Measurements from ENCODE around the gene SNX33.
"Not testable (repeated sequence)": the region's sequence is repeated elsewhere in the genome, so short reads cannot be mapped to it uniquely, and the experiment has no call there.

The SNX33 gene

GRCh38 chr15:75699961-75700874 is 52.5 kb downstream of the SNX33 start:
- H3K9me3 ChIP-seq (ENCODE audit: control insufficient read depth in 5 of 5, low read length in 5 of 5); H3K36me3 ChIP-seq (ENCODE audit: control insufficient read depth in 5 of 5, insufficient read depth in 5 of 5, low read length in 5 of 5); H3K4me3 ChIP-seq (ENCODE audit: low read depth in 1 of 5, low read length in 5 of 5): not testable (repeated sequence)
- Histone ChIP-seq H3K27ac (ENCODE audit: low read depth, low read length) (peak overlapping the region; percentile 50), H3K9ac (ENCODE audit: low read length in 5 of 5) (peak overlapping the region in 1 of 5 donors; percentile 19), H3K4me1 (ENCODE audit: control insufficient read depth in 5 of 5, insufficient read depth in 5 of 5, low read length in 5 of 5) (peaks cover 4 to 68% (median 46%) of the 10 kb centered on the region in 5 donors), H3K27me3 (ENCODE audit: control insufficient read depth in 5 of 5, insufficient read depth in 4 of 5, low read length in 5 of 5) (peaks cover 0 to 10% (median 1%) of the 10 kb centered on the region in 5 donors)

DNA sequence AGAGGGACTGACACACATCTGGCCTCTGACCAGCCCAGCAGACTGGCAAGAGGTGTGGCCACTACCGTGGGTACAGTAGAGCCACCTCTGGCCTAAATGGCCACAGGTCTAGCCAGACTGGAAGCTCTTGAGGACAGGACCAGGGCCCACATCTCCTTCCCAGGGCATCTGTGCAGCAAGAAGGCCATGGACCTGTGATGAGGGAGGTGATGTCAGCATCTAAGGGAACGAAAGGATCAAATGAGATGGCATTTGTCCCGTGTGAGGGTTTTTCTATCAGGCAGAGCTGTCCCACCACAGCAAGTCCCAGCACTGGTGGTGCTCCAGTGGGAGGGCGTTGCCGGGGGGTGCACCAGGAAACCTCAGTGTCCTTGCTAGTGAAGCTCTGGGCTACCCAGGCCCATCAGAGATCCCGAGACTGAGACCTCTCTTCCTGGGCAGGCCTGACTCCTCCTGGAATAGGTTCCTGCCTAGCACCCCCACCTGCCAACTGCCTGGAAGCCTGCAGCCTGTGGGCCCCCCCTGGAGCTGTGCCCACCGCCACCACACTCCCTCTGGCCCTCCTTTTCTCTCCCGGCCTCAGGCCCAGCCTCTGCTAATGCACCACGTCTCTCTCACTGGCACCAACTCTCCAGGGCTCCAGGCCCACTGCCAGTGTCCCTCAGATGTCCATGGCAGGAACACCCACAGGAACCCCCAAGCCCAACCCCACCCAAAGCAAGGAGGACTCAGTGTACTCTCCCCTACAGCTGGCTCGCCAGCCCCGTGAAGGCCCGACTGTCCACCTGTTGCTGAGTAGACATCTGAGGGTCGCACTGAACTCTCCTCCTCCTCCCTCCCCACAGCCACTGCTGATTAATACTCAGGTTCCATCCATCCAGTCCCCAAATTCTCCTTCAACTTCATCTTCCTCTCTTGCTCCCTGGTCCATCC is 53.6 kb downstream of the SNX33 start:
- not testable (repeated sequence) for H3K27me3 ChIP-seq (ENCODE audit: control insufficient read depth in 5 of 5, insufficient read depth in 4 of 5, low read length in 5 of 5); H3K9ac ChIP-seq (ENCODE audit: low read length in 5 of 5); H3K4me3 ChIP-seq (ENCODE audit: low read depth in 1 of 5, low read length in 5 of 5); H3K9me3 ChIP-seq (ENCODE audit: control insufficient read depth in 5 of 5, low read length in 5 of 5); H3K36me3 ChIP-seq (ENCODE audit: control insufficient read depth in 5 of 5, insufficient read depth in 5 of 5, low read length in 5 of 5)
- peaks cover 11 to 74% (median 48%) of the 10 kb centered on the region in 5 donors for H3K4me1 ChIP-seq (ENCODE audit: control insufficient read depth in 5 of 5, insufficient read depth in 5 of 5, low read length in 5 of 5)
- H3K27ac ChIP-seq (ENCODE audit: low read depth, low read length): peak overlapping the region; percentile 50

DNA sequence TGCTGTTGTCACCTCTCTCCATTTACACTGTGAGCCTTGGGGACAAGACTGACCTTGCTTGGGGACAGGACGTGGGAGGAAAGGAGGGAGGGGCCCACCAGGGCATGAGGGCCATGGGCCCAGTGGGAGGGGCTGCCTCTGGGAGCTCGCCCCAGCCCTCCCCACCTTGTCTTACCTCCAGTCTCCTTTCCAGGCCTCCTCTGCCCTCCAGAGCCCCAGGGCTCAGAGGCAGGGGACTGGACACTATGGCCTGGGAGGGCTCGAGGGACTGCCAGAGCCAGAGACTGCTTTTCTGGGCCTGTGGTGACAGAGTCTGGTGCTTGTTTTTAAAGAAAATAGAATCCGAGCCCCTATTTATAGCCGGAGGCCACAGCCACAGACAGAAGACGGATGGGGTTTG is 54.7 kb downstream of the SNX33 start:
- Histone ChIP-seq H3K4me1 (ENCODE audit: control insufficient read depth in 5 of 5, insufficient read depth in 5 of 5, low read length in 5 of 5) (peaks cover 11 to 82% (median 56%) of the 10 kb centered on the region in 5 donors), H3K4me3 (ENCODE audit: low read depth in 1 of 5, low read length in 5 of 5) (no peak overlapping the region), H3K27ac (ENCODE audit: low read depth, low read length) (peak overlapping the region; percentile 46), H3K9ac (ENCODE audit: low read length in 5 of 5) (peak overlapping the region in 1 of 5 donors; percentile 25), H3K27me3 (ENCODE audit: control insufficient read depth in 5 of 5, insufficient read depth in 4 of 5, low read length in 5 of 5) (peaks cover 0 to under 1% (median 0%) of the 10 kb centered on the region in 5 donors), H3K36me3 (ENCODE audit: control insufficient read depth in 5 of 5, insufficient read depth in 5 of 5, low read length in 5 of 5) (no peaks in the 10 kb centered on the region), H3K9me3 (ENCODE audit: control insufficient read depth in 5 of 5, low read length in 5 of 5) (no peaks in the 10 kb centered on the region)

GRCh38 chr15:75703440-75704262 is 55.9 kb downstream of the SNX33 start:
- not testable (repeated sequence) for H3K27me3 ChIP-seq (ENCODE audit: control insufficient read depth in 5 of 5, insufficient read depth in 4 of 5, low read length in 5 of 5); H3K9me3 ChIP-seq (ENCODE audit: control insufficient read depth in 5 of 5, low read length in 5 of 5); H3K4me3 ChIP-seq (ENCODE audit: low read depth in 1 of 5, low read length in 5 of 5); H3K36me3 ChIP-seq (ENCODE audit: control insufficient read depth in 5 of 5, insufficient read depth in 5 of 5, low read length in 5 of 5)
- Histone ChIP-seq H3K9ac (ENCODE audit: low read length in 5 of 5) (peak overlapping the region in 2 of 5 donors; percentile 21 to 72), H3K4me1 (ENCODE audit: control insufficient read depth in 5 of 5, insufficient read depth in 5 of 5, low read length in 5 of 5) (peaks cover 11 to 77% (median 56%) of the 10 kb centered on the region in 5 donors), H3K27ac (ENCODE audit: low read depth, low read length) (peak overlapping the region; percentile 74)

DNA sequence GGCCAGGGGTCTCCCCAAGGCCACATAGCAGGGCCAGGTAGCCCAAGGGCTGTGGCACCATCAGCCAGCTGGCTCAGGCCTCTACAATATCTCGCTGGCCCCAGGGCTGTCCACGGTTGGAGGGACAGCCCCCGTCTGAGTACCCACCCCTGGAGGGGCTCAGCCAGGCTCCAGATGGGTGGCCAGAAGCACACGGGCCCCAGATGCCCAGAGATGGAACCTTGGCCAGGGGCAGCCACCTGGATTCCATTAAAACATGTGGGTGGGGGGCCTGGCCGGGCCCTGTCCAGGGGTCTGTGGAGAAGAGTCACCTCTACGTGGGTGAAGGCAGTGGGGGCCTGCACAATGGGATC is 56.5 kb downstream of the SNX33 start:
- Histone ChIP-seq H3K27me3 (ENCODE audit: control insufficient read depth in 5 of 5, insufficient read depth in 4 of 5, low read length in 5 of 5) (no peaks in the 10 kb centered on the region), H3K27ac (ENCODE audit: low read depth, low read length) (peak overlapping the region; percentile 74), H3K36me3 (ENCODE audit: control insufficient read depth in 5 of 5, insufficient read depth in 5 of 5, low read length in 5 of 5) (peaks cover 0 to 3% (median 0%) of the 10 kb centered on the region in 5 donors), H3K4me3 (ENCODE audit: low read depth in 1 of 5, low read length in 5 of 5) (no peak overlapping the region), H3K9ac (ENCODE audit: low read length in 5 of 5) (peak overlapping the region in 3 of 5 donors; percentile 21 to 72 (median 41)), H3K9me3 (ENCODE audit: control insufficient read depth in 5 of 5, low read length in 5 of 5) (no peaks in the 10 kb centered on the region), H3K4me1 (ENCODE audit: control insufficient read depth in 5 of 5, insufficient read depth in 5 of 5, low read length in 5 of 5) (peaks cover 11 to 78% (median 58%) of the 10 kb centered on the region in 5 donors)

DNA sequence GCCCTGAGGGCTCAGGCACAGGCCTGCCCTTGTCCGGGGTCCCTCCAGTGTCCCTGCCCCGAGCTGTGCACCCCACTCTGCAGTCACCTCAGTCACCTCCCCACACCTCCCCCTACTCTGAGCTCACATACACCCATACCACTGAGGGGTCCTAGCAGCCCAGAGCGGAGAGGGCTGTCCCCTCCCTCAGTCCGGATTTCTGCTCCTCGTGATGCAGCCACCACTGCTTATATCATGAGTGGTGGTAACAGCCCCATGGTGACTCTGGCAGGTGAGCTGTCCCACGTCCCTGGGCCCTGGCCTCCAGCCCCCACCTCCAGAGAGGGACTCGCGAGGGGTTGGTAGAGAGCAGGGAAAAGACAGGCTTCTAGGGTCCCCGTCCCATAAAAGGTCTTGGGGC is 56.9 kb downstream of the SNX33 start:
- peak overlapping the region; percentile 74 for H3K27ac ChIP-seq (ENCODE audit: low read depth, low read length)
- peak overlapping the region in 2 of 5 donors; percentile 41 to 72 for H3K9ac ChIP-seq (ENCODE audit: low read length in 5 of 5)
- no peaks in the 10 kb centered on the region for H3K27me3 ChIP-seq (ENCODE audit: control insufficient read depth in 5 of 5, insufficient read depth in 4 of 5, low read length in 5 of 5)
- H3K36me3 ChIP-seq (ENCODE audit: control insufficient read depth in 5 of 5, insufficient read depth in 5 of 5, low read length in 5 of 5): peaks cover 0 to 3% (median 0%) of the 10 kb centered on the region in 5 donors
- no peaks in the 10 kb centered on the region for H3K9me3 ChIP-seq (ENCODE audit: control insufficient read depth in 5 of 5, low read length in 5 of 5)
- peaks cover 11 to 80% (median 59%) of the 10 kb centered on the region in 5 donors for H3K4me1 ChIP-seq (ENCODE audit: control insufficient read depth in 5 of 5, insufficient read depth in 5 of 5, low read length in 5 of 5)
- H3K4me3 ChIP-seq (ENCODE audit: low read depth in 1 of 5, low read length in 5 of 5): no peak overlapping the region

DNA sequence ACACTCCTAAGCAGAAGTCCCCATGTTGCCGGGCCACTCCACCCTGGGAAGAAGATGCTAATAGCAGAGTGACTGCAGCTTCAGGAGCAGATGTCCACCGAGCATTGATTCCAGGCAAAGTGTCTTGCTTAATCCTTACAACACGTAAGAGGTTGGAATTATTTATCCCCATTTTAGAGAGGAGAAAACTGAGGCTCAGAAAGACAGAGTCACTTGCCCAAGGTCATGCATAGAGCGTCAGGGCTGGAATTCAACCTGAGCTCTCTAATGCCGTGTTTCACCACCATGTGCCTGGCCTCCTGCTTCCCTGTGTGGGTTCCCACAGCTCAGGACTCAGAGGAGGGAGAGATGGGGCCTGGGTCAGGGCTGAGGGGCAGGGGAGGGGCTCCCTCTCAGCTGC is 57.7 kb downstream of the SNX33 start:
- H3K4me3 ChIP-seq (ENCODE audit: low read depth in 1 of 5, low read length in 5 of 5); H3K36me3 ChIP-seq (ENCODE audit: control insufficient read depth in 5 of 5, insufficient read depth in 5 of 5, low read length in 5 of 5); H3K9me3 ChIP-seq (ENCODE audit: control insufficient read depth in 5 of 5, low read length in 5 of 5); H3K27me3 ChIP-seq (ENCODE audit: control insufficient read depth in 5 of 5, insufficient read depth in 4 of 5, low read length in 5 of 5): not testable (repeated sequence)
- Histone ChIP-seq H3K9ac (ENCODE audit: low read length in 5 of 5) (peak overlapping the region in 1 of 5 donors; percentile 23), H3K27ac (ENCODE audit: low read depth, low read length) (peak overlapping the region; percentile 74), H3K4me1 (ENCODE audit: control insufficient read depth in 5 of 5, insufficient read depth in 5 of 5, low read length in 5 of 5) (peaks cover 11 to 80% (median 57%) of the 10 kb centered on the region in 5 donors)

GRCh38 chr15:75705854-75706681 is 58.4 kb downstream of the SNX33 start:
- Histone ChIP-seq H3K4me3 (ENCODE audit: low read depth in 1 of 5, low read length in 5 of 5) (no peak overlapping the region), H3K27me3 (ENCODE audit: control insufficient read depth in 5 of 5, insufficient read depth in 4 of 5, low read length in 5 of 5) (no peaks in the 10 kb centered on the region), H3K27ac (ENCODE audit: low read depth, low read length) (peak overlapping the region; percentile 74), H3K9me3 (ENCODE audit: control insufficient read depth in 5 of 5, low read length in 5 of 5) (no peaks in the 10 kb centered on the region), H3K9ac (ENCODE audit: low read length in 5 of 5) (peak overlapping the region in 1 of 5 donors; percentile 47), H3K4me1 (ENCODE audit: control insufficient read depth in 5 of 5, insufficient read depth in 5 of 5, low read length in 5 of 5) (peaks cover 11 to 74% (median 50%) of the 10 kb centered on the region in 5 donors), H3K36me3 (ENCODE audit: control insufficient read depth in 5 of 5, insufficient read depth in 5 of 5, low read length in 5 of 5) (peaks cover 0 to 3% (median 0%) of the 10 kb centered on the region in 5 donors)

DNA sequence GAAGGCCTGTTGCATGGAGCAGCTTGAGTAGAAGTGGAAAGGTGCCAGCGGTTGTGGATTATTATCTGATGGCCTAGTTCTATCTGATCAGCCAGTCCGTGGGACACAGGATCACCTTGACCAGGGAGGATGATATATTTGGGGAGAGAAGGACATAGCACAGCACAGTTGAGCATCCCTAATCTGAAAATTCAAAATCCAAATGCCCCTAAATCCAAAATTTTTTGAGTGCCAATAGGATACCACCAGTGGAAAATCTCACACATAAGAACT is 58.9 kb downstream of the SNX33 start:
- Histone ChIP-seq H3K27me3 (ENCODE audit: control insufficient read depth in 5 of 5, insufficient read depth in 4 of 5, low read length in 5 of 5) (no peaks in the 10 kb centered on the region), H3K4me1 (ENCODE audit: control insufficient read depth in 5 of 5, insufficient read depth in 5 of 5, low read length in 5 of 5) (peaks cover 8 to 71% (median 49%) of the 10 kb centered on the region in 5 donors), H3K9ac (ENCODE audit: low read length in 5 of 5) (peak overlapping the region in 1 of 5 donors; percentile 47), H3K9me3 (ENCODE audit: control insufficient read depth in 5 of 5, low read length in 5 of 5) (no peaks in the 10 kb centered on the region), H3K36me3 (ENCODE audit: control insufficient read depth in 5 of 5, insufficient read depth in 5 of 5, low read length in 5 of 5) (peaks cover 0 to 3% (median 0%) of the 10 kb centered on the region in 5 donors), H3K4me3 (ENCODE audit: low read depth in 1 of 5, low read length in 5 of 5) (no peak overlapping the region), H3K27ac (ENCODE audit: low read depth, low read length) (peak overlapping the region; percentile 74)

Measured in subcutaneous abdominal adipose tissue (tissue), 5 donors.